H1 (cell line): Measurements from ENCODE around the gene DSG4. TPM values are rescaled to one million over a fixed set of nuclear protein-coding genes. Genes with fewer than 3 reads are reported as not detected.

ENCODE experiments used
- CBX8 ChIP-seq: fragments of 300-800, 300-1000 bp; sonication (generic); IDR thresholded peaks from 2 replicates; pipeline ENCODE4 v1.7.1; 2016; ENCODE audit warnings: low read depth, low read length, borderline replicate concordance
- CHD7 ChIP-seq: fragments of 300-600 bp; sonication (generic); IDR thresholded peaks from 2 replicates; pipeline ENCODE4 v1.7.1; 2012; ENCODE audit warnings: low read length, moderate library complexity, mild to moderate bottlenecking, inconsistent platforms; ENCODE audit not compliant: insufficient replicate concordance
- JUND ChIP-seq: IDR thresholded peaks from 2 replicates; pipeline ENCODE4 v1.6.1; 2011; ENCODE audit warnings: mild to moderate bottlenecking, improper control_type of control experiment, low read length
- MAFK ChIP-seq: IDR thresholded peaks from 2 replicates; pipeline ENCODE4 v1.6.1; 2012; ENCODE audit warnings: low read depth, mild to moderate bottlenecking, improper control_type of control experiment, low read length
- NANOG ChIP-seq: IDR thresholded peaks from 2 replicates; pipeline ENCODE4 v1.6.1; 2011; ENCODE audit warnings: low read length, low read depth, mild to moderate bottlenecking, inconsistent platforms; ENCODE audit not compliant: insufficient read depth, poor library complexity, severe bottlenecking
- SIRT6 ChIP-seq: IDR thresholded peaks from one replicate; pipeline ENCODE4 v1.7.1; 2012; ENCODE audit warnings: low read length, inconsistent platforms
- polyA plus RNA-seq, 7 experiments: library from polyadenylated mRNA; depleted of rRNA in 3 of 7; stranded (reverse) in 5 of 7; unstranded in 2 of 7; fragments of >200 nt in 5 of 7; fragments of 200-250 nt in 2 of 7; gene quantifications; 1 replicate in 5 of 7; 2 replicates in 1 of 7; 4 replicates in 1 of 7; pipeline versions ENCODE4 v1.2.1 to v1.2.3, GENCODE V29; 2011 to 2013; ENCODE audit warnings: missing spikeins in 2 of 7, mixed read lengths in 2 of 7
- total RNA-seq: library from RNA; stranded (reverse); fragmentation: NEBNext Ultra II Directional; extraction: Animal tissue kit (Norgen Biotek cat#: 25700); gene quantifications from 2 replicates; pipeline ENCODE4 v1.2.1, GENCODE V29; 2021

DSG4 gene
- total and polyA plus RNA-seq, 2 of the 8 experiments (the other 6 are each of a cell fraction or from before 2014, with no cell fraction given) = not detected

GRCh38 chr18:31450409-31450808, 73.8 kb downstream of the DSG4 start (continued):
- no peak for TF ChIP-seq CHD7
- TF ChIP-seq NANOG = no peak
- no peak for TF ChIP-seq CBX8
- no peak for TF ChIP-seq JUND
- no peak for TF ChIP-seq MAFK
- no peak for TF ChIP-seq SIRT6
- TF ChIP-seq, all 59 proteins: peak for 0
